Left lung (tissue), 10 donors: ENCODE measurements around the gene DNAJB14. TPM values are rescaled to one million over a fixed set of nuclear protein-coding genes. Genes with fewer than 3 reads are reported as not detected.

ENCODE experiments used
- ATAC-seq: fragments of 200-7000 bp; cut with Tn5 transposase; one replicate; pipeline ENCODE4 v1.9.1; 2020; ENCODE audit warnings: moderate library complexity
- DNase-seq, 4 donors: peaks; one replicate each; pipeline ENCODE4 v3.0.0-alpha.2; 2013 to 2020
- H3K27ac ChIP-seq, 2 donors: fragments of 200-600 bp; sonication (generic) in 1 of 2; one replicate each; pipeline versions ENCODE4 v1.5.0 to v1.8.0; 2020 to 2021
- H3K27me3 ChIP-seq, 2 donors: fragments of 200-600 bp; sonication (generic) in 1 of 2; one replicate each; pipeline versions ENCODE4 v1.5.0 to v1.8.0; 2020 to 2021
- H3K36me3 ChIP-seq, 2 donors: fragments of 200-600 bp; sonication (generic) in 1 of 2; one replicate each; pipeline versions ENCODE4 v1.5.0 to v1.8.0; 2020 to 2021
- H3K4me1 ChIP-seq, 2 donors: fragments of 200-600 bp; one replicate each; pipeline ENCODE4 v1.8.0; 2021
- H3K4me3 ChIP-seq, 2 donors: fragments of 200-600 bp; sonication (generic) in 1 of 2; one replicate each; pipeline versions ENCODE4 v1.5.0 to v1.8.0; 2020 to 2021; ENCODE audit warnings: mild to moderate bottlenecking in 1 of 2
- H3K9me3 ChIP-seq, 2 donors: fragments of 200-600 bp; sonication (generic) in 1 of 2; one replicate each; pipeline versions ENCODE4 v1.5.0 to v1.8.0; 2020 to 2021
- intact Hi-C, 2 donors: fragments of 100-400 bp; cut with DNase I; formaldehyde crosslinking; loops; one replicate each; pipeline versions ENCODE4 v1.11.2 to v1.14.2; 2022
- polyA plus RNA-seq, 6 donors: library from polyadenylated mRNA; unstranded; fragments of 120-200 nt; gene quantifications; one replicate each; pipeline ENCODE4 v1.2.1, GENCODE V29; 2013; ENCODE audit not compliant: insufficient read length in 6 of 6
- total RNA-seq, 2 donors: library from RNA; stranded (reverse); fragmentation: NEBNext Ultra II Directional; extraction: Animal tissue kit (Norgen Biotek cat#: 25700); gene quantifications; one replicate each; pipeline ENCODE4 v1.2.1, GENCODE V29; 2021
- TF ChIP-seq, protein P1 (sequence below), 2 donors: fragments of 200-600 bp; sonication (generic) in 1 of 2; IDR thresholded peaks; one replicate each; pipeline versions ENCODE4 v1.5.0 to v1.8.0; 2021; ENCODE audit warnings: antibody characterized with exemption in 2 of 2
- donor health status: DM: no; HTN: yes; CAD: no.
- donor health status: DM: no; HTN: no; CAD: no.

The DNAJB14 gene
- total and polyA plus RNA-seq, 8 donors, result 44.7 to 60.3 (median 50.5) TPM

DNA sequence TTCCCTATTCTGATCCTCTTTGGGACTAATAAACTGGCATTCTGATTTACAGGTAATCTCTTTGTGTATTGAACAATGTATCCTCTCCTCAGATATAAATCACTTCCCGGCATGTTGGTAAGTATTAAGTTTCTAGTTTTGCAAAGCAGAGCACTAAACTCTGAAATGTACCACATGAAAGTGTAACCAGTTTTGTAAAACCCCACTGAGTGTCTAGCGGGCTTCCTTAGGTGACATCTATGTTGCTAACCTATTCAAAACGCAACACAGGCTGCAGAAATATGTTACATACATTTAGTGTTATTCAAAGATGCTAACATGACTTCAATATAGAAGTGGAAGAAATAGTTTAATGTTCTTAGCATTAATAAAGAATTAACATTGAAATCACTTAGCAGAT is 25.2 kb downstream of the DNAJB14 start:
- intact Hi-C loops, result no loop called here

DNA sequence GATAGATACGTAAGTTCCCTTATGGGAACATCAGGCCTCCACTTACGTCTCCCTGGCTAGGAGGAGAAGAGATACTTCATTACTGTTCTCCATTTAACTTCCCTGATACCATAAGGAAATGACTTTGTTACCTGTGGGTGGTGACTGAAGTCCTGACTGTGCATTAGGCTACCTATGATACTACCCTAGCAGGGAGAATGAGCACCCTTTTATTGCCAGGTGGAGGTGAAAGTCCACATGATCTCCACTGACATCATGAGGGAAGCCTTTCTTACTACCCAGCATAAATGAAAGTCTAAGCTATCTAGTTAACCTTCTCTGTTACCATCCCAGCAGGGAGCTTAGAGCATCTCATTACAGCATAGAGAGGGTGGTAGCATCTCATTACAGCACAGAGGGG is 27.8 kb downstream of the DNAJB14 start:
- DNase-seq, result no peak
- intact Hi-C loops, result no loop called here
- Histone ChIP-seq H3K4me1 (no peaks in the 10 kb centered on the region), H3K4me3 (no peak overlapping the region), H3K36me3 (peaks cover 0 to 78% of the 10 kb centered on the region in 2 donors), H3K27ac (no peak overlapping the region), H3K27me3 (no peaks in the 10 kb centered on the region), H3K9me3 (peaks cover 0 to 3% of the 10 kb centered on the region in 2 donors)
- TF ChIP-seq, protein P1, sequence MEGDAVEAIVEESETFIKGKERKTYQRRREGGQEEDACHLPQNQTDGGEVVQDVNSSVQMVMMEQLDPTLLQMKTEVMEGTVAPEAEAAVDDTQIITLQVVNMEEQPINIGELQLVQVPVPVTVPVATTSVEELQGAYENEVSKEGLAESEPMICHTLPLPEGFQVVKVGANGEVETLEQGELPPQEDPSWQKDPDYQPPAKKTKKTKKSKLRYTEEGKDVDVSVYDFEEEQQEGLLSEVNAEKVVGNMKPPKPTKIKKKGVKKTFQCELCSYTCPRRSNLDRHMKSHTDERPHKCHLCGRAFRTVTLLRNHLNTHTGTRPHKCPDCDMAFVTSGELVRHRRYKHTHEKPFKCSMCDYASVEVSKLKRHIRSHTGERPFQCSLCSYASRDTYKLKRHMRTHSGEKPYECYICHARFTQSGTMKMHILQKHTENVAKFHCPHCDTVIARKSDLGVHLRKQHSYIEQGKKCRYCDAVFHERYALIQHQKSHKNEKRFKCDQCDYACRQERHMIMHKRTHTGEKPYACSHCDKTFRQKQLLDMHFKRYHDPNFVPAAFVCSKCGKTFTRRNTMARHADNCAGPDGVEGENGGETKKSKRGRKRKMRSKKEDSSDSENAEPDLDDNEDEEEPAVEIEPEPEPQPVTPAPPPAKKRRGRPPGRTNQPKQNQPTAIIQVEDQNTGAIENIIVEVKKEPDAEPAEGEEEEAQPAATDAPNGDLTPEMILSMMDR (IDR thresholded peaks at IDR 0.05), result no peak
- ATAC-seq, result no peak

More for the DNA sequence above, 25.2 kb downstream of the DNAJB14 start:
- Histone ChIP-seq H3K27ac (no peak overlapping the region), H3K9me3 (peaks cover 0 to 3% of the 10 kb centered on the region in 2 donors), H3K4me1 (no peaks in the 10 kb centered on the region), H3K36me3 (peaks cover 0 to 60% of the 10 kb centered on the region in 2 donors), H3K4me3 (no peak overlapping the region), H3K27me3 (no peaks in the 10 kb centered on the region)
- ATAC-seq (no peak), DNase-seq (no peak)
- TF ChIP-seq, protein P1 (IDR thresholded peaks at IDR 0.05), result no peak

DNA sequence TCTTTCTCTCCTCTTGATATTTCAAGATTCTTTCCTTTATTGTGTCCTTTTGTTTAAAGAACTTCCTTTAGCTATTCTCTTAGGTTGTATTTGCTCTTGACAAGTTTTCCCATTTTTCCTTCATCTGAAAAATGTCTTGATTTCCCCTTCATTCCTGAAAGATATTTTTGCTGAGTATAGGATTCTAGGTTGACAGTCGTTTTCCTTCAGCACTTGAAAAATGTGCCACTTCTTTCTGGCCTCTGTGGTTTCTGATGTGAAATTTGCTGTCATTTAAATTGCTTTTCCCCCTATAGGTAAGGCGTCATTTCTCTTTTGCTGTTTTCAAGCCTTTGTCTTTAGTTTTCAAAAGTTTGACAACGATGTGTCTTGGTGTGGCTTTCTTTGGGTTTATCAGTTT is 28.8 kb downstream of the DNAJB14 start:
- ATAC-seq (no peak), DNase-seq (no peak)
- Histone ChIP-seq H3K36me3 (peaks cover 0 to 68% of the 10 kb centered on the region in 2 donors), H3K4me1 (no peaks in the 10 kb centered on the region), H3K4me3 (no peak overlapping the region), H3K27ac (no peak overlapping the region), H3K27me3 (no peaks in the 10 kb centered on the region), H3K9me3 (peaks cover 0 to 3% of the 10 kb centered on the region in 2 donors)
- intact Hi-C loops, result no loop called here
- TF ChIP-seq, protein P1 (IDR thresholded peaks at IDR 0.05), result no peak

DNA sequence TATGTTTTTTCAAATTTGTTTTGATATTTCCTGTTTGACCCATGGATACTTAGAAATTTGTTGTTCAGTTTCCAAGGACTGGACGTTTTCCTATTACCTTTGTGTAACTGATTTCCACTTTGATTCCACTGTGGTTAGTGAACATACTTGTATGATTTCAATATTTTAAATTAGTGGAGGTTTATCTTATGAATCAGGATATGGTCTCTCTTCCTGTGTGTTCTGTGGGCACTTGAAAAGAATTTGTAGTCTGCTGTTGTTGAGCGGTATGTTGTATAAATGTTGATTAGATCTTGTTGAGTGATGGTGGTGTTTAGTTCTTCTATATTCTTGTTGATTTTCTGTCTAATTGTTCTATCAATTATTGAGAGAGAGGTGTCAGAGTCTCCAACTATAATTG is 31.0 kb downstream of the DNAJB14 start:
- Histone ChIP-seq H3K4me1 (no peaks in the 10 kb centered on the region), H3K9me3 (peaks cover 0 to 3% of the 10 kb centered on the region in 2 donors), H3K36me3 (peaks cover 0 to 53% of the 10 kb centered on the region in 2 donors), H3K27me3 (no peaks in the 10 kb centered on the region), H3K4me3 (no peak overlapping the region), H3K27ac (no peak overlapping the region)
- TF ChIP-seq, protein P1 (IDR thresholded peaks at IDR 0.05), result no peak
- DNase-seq (no peak), ATAC-seq (no peak)
- intact Hi-C loops, result no loop called here

DNA sequence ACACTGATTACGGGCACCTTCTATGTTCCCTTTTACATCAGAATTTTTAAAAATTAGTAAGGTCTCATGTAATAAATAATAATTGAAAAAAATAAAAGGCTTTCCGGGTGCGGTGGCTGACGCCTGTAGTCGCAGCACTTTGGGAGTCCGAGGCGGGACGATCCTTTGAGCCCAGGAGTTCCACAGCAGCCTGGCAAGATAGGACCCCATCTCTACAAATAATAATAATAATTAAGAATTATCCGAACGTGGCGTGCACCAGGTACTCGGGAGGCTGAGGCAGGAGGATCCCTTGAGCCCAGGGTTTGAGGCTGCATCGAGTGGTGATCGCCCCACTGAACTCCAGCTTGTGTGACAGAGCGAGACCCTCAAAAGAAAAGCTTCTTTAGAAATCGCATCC is 51.4 kb downstream of the DNAJB14 start:
- TF ChIP-seq, protein P1 (IDR thresholded peaks at IDR 0.05), result no peak
- ATAC-seq (no peak), DNase-seq (peak in 2 of 4 donors; percentile 33 to 38)
- H3K27ac ChIP-seq, result peak overlapping the region; percentile 76 to 86
- H3K36me3 ChIP-seq, result peaks cover 0 to 8% of the 10 kb centered on the region in 2 donors
- H3K4me3 ChIP-seq, result peak overlapping the region; percentile 78 to 87
- H3K9me3 ChIP-seq, result no peaks in the 10 kb centered on the region
- H3K27me3 ChIP-seq, result no peaks in the 10 kb centered on the region
- intact Hi-C loops, result loop anchor here in 1 of 2 donors (10.0 kb wide), 1 partner anchor 50 kb away; the partner anchor contains the start of gene DNAJB14
- H3K4me1 ChIP-seq, result peaks cover 0 to 39% of the 10 kb centered on the region in 2 donors
